GM21576 (cell line): Measurements from ENCODE around the gene ZBTB42.

ENCODE experiments used
- ATAC-seq: cut with Tn5 transposase; IDR thresholded peaks from one replicate; pipeline ENCODE4 v1.9.1; 2021; ENCODE audit warnings: mild to moderate bottlenecking, moderate library complexity; ENCODE audit not compliant: unreplicated experiment

The ZBTB42 gene

DNA sequence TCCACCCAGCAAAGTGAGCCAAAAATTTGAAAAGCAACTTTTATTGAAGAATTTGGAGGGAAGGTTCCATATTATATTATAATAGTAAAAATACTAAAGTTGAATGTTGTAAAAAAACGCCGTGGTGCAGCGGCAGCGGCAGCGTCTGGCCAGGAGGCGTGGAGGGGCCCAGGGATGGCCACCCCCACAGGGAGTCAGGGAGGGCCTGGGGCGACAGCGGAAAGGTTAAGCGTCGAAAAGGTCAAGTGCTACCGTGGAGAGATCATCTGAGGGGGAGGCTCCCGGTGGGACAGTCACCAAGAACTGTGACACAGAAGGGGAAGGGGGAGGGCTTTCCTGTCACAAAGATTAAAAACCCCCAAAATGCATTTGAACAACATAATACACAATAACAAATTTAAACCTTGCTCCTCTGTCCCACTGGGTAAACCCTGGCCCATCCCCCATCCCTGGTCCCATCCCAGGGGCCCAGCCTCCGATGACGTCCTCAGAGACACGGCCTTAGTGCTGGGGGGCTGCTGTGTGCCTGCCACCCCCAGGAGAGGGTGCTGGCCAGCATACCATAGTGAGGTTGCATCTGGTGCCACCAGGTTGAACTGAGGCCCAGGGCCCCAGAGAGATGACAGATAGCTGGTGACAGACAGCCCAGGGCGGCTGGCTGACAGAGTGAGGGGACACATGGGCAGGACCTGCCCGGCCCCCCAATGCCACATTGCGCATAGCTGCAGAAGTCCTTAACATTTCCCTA lies 31.4 kb upstream of the ZBTB42 start:
- ATAC-seq, result no peak

DNA sequence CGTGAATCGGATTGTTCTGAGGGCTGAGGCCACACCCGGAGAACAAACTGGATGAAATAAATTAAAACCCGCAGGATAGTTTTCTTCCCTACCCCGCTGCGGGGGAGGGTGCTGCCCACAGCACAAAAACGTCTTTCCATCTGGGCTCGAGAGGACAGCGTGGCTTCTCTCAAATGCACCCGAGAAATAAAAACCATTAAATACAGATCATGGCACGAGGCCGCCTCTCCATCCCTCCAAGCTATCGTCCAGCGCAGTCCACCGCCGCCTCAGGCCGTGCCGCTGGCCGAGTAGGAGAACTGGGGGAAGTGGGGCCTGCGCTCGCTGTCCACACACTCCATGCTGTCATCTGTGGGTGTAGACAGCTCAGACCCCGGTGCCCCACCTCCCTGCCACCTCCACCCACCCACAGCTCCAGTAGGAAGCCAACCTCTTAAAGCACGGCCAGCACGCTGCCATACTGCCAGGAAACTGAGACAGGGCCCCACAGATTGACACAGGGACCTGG lies 30.8 kb upstream of the ZBTB42 start:
- no peak for ATAC-seq

DNA sequence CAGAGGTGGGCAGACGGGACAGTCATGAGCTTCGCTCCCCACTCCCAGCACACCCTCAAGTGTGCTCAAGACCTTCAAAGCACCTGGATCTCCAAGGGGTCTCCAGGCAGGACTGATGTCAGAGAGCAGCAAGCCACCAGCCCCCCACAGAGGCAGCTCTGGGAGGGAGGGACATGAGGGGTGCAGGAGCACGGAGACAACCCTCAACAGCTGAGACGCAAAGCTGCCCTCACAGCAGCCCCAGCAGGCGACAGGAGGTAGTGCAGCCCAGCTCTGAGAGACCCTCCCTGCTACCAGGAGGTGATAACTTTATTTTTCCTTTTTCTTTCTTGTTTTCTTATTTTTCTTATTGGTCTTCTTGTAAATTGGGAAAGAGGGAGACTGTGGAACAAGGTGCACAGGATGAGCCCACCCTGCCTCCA lies 30.0 kb upstream of the ZBTB42 start:
- ATAC-seq, result no peak

DNA sequence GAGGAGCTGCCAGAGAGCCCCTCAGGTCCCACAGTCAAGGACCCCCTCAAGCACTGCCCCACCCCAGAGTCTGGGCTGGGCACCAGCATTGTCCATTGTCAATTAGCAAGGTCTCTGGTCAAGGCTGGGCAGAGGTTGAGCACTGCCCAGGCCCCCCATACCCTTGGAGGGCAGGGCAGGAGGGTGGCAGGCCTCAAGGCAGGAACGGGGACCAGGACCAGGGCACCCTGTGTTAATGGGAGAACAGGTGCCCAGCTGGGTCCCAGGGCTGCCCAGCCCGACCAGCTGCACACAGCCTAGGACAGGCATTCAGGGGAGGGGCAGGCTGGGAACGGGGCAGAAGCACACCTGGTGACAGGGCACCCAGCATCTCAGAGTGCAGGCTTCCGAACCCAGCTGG lies 29.5 kb upstream of the ZBTB42 start:
- no peak for ATAC-seq

DNA sequence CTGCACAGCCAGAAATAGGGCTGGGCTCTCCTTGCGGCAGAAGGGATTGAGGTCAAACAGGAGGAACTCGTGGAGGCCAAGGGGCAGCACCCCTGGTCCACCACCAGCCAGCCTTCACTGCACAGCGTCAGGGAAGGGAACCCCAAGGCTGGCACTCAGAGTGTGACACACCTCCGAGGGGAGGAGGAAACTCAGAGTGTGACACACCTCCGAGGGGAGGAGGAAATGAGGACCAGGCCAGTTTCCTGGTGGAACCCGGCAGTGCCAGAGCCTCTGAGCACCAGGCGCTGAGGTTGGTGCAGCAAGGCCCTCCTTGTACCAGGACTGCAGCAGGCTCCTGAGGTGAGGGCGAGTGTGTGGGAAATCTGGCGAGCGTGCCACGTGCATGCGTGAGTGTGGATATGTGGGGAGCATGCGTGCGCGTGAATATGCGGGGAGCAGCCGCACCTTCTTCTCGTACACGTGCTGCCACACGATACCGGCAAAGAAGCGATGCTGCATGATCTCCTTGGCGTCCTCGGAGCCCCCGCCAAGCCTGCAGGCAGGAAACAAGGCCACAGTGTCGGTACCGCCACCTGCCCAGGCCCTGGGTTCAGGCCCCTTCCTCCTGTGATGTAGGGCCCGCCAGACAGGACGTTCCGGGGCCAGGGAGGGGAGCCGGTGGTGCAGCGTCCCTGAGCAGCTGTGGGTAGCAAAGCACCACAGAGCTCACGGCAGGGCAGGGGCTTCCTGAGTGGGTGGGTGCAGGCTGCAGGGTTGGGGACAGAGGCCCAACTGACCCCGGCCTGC lies 28.8 kb upstream of the ZBTB42 start:
- ATAC-seq, result no peak

DNA sequence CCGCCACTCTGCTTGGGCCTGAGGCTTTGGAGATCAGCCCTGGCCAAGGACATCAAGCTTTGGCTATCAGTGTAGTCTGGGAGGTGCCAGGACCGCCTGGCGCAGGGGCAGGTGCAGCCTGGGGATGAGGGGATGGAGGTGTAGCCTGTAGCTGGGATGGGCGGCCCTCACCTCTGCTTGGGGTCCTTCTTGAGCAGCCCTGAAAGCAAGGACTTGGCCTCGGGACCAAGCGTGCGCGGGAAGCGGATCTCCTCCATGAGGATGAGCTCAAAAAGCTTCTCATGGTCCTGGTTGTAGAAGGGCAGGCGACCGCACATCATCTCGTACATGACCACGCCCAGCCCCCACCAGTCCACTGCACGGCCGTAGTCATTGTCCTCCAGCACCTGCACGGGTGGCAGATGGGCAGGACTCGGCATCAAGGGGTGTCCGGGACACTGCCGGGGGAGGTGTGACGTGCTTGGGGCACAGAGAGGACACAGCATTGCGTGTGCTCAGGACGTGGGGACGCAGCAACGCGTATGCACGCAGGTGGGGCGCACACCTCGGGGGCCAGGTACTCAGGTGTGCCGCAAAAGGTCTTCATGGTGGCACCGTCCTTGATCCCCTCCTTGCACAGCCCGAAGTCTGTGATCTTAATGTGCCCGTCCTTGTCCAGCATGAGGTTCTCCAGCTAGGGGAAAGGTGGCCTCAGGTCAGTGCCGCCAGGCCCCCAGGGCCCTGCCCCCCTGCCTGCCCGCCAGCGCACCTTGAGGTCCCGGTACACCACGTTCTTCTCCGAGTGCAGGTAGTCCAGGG lies 28.0 kb upstream of the ZBTB42 start:
- ATAC-seq, result no peak

DNA sequence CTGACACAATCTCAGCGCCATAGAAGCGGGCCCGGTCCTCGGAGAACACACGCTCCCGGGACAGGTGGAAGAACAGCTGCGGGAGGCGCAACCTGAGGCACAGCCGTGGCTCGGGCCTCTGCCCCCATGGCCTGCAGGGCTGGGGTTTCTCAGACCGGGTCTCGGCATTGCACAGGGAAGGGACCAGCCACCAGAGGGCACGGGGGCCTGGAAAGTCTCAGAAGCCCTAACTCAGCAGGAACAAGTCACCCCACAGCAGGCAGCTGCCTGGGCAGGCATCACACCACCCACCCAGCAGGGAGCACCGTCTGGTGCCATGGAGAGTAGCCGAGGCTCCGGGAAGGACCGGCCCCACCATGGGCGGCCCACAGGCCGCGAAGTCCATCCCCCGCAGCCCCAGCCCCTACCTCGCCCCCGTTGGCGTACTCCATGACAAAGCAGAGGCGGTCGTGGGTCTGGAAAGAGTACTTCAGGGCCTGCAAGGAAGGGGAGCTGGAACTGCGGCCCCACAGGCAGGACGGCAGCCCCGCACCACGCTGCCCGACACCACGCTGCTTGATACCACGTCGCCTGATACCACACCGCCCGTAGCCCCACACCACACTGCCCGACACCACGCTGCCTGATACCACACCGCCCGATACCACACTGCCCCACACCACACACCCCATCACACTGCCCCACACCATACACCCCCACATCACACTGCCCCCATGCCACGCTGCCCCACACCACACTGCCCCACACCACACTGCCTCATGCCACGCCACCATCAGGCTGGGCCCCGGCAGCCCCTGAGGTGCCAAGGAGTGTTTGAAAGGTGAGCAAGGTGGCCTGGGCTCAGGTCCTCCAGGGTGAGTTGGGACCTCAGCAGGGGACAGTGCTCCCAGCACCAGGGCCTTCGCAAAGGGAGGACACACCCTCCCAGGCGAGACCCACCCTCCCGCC lies 27.1 kb upstream of the ZBTB42 start:
- ATAC-seq, result no peak

DNA sequence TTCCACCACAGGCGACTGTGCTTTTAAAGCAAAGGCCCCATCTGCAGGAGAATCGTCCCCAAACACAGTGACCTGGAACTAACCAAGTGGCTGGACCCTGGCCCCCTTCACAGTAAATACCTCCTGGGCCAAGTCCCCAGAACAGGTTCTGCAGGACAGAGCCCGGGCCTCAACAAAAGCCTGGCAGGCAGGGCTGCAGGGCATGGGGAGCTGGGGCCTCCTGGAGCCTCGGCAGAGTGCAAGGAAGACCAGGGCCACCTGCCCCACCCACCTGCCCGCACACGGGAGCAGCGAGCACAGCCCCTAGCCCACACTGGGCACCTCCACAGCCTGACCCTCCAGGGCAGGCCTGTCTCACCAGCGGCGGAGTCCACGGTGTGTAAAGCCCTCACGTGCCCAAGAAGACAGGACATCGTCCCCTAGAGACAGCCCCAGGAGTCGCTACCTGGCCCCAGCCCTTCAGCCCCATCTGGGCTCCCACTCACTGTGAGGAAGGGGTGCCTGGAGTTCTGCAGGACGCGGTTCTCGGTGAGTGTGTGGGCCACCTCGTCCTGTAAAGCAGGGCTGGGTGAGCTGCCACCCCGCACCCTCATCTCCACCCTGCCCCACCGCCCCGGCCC lies 26.3 kb upstream of the ZBTB42 start:
- ATAC-seq, result no peak

DNA sequence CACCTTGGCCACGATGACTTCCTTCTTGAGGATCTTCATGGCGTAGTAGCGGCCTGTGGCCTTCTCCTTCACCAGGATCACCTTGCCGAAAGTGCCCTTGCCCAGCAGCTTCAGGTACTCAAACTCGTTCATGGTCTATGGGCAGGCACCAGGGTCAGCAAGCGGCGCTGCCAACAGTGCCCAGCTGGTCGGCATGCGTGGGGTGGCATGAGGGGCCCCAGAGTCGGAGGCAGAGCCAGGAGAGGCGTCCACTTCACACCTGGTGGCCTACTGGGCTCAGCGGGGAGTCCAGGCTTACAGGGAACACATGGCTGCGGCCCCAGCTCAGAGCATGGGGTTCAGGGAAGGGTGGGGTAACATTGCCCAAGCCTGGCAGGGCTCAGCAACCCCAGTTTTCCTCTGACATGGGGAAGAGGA lies 25.8 kb upstream of the ZBTB42 start:
- no peak for ATAC-seq

DNA sequence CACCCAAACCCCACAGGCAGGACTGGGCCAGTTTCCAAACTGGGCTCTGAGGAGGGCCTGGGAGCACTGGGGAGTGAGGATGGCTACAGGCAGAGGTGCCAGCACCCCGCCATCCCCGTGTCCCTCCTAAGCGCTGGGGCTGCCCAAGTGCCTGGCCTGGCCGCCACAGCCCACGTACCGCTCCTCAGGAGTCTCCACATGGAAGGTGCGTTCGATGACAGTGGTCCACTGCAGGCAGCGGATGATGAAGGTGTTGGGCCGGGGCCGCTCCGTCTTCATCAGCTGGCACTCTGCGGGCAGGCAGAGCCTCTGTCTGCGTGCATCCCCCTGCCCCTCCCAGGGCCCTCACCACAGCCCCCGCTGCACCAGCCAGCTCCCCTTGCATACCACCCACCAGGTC lies 24.4 kb upstream of the ZBTB42 start:
- no peak for ATAC-seq

DNA sequence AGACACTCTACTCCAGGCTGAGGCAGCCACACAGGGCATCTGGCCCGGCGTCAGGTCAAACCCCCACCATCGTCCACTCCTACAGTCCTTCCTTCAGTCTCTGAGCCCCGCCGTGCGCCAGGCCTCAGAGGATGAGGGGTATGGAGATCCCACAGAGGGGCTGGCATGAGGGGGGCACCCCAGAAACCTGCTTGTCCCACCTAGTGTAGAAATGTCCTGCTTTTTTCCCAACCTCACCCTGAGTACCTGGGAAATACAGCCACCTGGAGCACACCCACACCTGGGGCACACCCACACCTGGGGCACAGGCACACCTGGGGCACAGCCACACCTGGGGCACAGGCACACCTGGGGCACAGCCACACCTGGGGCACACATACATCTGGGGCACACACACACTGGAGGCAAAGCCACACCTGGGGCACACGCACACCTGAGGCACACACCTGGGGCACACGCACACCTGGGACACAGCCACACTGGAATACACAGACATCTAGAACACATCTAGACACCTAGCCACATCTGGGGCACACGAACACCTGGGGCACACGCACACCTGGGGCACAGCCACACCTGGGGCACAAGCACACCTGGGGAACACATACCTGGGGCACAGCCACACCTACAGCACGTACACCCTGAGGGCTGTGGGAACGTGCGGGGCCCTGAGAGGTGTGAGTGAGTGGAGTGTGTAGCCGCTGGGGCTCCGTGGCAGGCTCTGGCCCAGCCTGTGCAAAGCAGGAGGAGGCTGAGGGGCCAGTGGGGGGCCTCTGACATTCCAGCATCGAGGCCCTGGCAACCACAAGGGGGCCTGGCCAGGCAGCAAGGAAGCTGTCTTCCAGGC lies 23.7 kb upstream of the ZBTB42 start:
- no peak for ATAC-seq

DNA sequence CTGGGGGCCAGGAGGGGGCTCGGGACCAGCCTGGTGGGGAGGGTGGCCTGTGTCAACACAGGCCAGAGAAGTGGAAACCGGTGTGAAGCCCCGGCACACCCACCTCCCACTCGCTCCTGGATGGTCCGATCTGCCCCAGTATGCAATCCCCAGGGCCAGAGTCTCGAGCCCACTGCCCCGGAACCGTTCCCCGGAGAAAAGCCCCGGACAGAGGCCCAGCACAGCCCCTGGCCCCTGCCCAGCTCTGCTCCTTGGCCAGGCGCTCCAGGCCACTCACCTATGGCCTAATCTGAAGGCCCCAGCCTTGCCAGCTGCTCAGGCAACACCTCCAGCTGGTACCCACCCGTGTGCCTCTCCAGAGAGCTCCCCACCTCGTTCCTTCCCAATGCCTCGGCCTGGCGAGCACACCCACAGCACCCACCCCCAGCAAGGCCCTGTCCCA lies 23.1 kb upstream of the ZBTB42 start:
- no peak for ATAC-seq

DNA sequence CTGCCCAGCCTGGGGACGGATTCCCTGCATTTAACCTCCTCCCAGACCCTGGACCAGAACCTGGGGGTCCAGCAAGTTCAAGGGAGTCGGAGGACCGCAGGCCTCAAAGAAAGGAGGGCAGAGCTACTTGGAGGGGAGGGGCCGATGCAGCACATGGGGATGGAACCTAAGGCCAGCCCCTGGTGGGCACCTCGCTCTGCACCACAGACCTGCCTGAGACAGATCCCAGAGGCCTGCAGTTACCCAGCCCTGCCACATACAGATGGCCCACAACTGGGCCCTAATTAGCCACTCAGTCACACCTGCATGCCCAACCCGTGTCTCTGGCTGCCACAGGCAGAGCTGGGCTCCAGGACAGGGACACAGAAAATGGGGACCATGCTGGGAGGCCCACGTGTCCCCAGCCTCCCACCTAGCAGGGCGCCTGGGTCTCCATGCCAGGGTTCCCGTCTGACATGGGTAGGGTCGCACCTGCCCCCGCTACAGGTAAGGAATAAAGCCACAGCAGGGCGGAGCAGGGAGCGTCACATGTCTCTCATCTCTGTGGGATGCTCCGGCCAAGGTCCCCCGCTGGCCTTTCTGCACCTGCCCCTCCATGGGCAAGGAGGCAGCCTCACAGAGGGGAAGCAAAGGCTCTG lies 22.1 kb upstream of the ZBTB42 start:
- ATAC-seq, result no peak

DNA sequence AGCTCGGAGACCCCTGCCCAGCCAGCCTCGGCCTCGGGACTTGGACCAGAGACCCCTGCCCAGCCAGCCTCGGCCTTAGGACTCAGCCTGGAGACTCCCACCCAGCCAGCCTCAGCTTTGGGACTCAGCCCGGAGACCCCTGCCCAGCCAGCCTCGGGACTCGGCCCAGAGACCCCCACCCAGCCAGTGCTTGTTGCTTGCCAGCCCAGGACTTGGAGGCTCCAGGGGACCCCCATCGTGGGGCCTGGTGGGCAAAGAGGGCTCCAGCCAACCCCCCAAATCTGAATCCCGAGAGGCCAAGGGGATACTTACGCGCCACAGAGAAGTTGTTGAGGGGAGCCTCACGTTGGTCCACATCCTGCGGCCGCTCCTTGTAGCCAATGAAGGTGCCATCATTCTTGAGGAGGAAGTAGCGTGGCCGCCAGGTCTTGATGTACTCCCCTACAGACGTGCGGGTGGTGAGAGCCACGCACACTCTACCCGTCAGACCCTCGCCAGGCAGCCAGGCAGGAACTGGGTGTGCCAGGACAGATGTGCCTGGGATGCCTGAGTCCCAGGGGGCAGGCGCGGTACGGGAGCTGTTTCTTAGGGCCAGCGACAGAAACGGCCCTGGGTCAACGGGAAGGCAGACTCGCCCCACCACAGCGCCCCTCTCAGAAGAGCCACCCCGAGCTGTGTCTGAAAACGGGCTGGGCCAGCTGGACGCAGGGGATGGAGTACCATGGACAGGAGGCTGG lies 21.0 kb upstream of the ZBTB42 start:
- ATAC-seq, result no peak

DNA sequence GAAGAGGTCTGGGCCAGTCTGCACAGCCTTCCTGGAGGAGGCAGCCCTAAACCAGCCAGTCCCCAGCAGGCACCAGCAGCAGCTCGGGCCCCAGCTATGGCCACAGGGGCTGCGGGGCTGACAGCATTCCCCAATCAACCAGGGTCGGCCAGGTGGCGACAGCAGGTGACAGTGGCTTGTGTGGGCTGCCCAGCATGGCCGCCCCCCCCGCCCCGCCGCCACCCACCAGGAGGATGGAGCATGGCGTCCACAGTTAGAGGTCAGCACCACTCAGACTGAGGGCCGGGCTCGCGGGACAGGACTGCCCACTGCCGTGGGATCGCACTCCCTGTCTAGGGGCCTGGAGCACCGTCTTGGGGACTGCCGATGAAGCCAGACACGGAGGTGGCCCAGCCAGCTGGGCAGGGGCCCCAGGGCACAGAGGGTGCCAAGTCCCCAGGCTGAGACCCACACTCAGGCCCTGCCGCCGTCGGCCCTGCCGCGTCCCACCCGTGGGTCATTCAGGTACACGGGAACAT lies 20.3 kb upstream of the ZBTB42 start:
- no peak for ATAC-seq

DNA sequence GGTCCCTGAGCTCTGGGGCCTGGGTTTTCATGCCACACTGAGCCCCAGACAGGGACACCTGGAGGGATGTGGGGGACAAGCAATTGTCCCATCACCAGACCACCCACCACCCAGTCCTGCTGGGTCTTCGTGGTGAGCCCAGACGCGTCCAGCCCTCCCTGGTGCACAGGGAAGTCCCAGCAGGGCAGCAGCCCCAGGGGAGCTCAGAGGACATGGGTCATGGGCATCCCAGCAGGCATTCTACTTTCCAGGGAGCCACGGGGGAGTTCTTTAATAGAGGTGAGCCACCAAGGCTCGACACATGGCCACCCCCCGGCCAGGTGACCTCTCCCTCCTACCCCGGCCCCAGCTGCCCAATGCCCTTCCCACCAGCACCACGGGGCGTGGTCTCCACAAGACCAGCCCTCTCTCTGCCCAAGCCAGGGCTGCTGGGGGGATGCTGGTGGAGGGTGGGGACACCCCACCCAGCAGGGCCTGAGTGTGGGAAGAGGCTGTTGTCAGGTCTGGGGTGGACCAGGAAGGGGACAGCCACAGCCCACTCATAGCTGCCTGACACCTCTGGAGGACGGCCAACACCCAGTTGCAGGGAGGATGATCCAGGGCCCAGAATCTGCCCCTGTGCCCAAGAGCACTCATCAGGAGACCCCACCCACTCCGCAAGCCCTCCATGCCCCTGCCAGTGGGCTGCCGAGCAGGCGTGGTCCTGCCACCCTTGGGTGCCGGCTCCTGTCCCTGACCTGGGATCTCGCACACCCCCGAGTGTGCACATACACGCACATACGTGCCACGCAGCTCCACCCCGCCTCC lies 19.4 kb upstream of the ZBTB42 start:
- ATAC-seq, result no peak
